ENCODE measurements around the gene LRRC61. TPM values are rescaled to one million over a fixed set of nuclear protein-coding genes. Genes with fewer than 3 reads are reported as not detected.

The LRRC61 gene
- total and polyA plus RNA-seq, 7 donors = 4.4 to 18.6 (median 10.8) TPM

DNA sequence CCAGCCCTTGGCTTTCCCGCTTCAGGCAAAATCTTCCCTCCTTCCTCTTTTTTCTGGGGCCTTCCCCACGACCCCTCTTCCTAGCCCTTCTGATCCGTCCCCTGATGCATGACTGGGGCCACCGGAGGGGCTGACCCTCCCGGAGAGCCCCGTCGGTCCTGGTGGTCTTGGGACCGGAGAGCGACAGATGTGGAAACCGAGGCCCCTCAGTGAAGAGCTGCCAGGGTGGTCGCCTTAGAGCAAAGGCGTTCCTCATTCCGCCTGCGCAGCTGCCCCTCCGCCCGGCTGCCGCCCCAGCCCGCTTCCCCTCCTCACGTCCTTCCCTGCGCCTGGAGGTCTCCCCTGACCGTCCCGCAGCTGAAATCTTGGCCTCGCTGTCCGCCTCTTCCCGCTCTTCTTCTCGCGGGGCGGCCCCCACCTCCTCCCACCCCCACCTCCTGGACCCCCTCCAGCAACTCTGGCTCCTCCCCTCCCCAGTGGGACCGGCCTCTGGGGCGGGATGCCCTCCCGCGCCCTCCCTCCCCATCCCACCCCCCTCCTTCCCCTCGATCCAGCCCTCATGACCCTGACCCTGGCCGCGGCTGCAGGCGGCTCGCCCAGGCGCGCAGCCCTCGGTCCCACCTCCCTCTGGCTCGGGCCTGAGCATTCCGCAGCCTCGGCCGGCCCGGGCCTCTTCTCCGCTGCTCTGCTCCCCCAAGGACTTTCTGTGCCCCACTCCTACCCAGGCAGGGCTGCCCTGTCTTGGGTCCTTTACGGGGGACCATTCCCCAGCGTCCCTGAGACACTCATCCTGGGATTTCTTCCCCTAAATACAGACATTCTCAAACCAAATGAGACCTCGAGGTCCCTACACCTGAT is 18.3 kb downstream of the LRRC61 start, which contains the start of gene RARRES2:
Gene RARRES2, minus strand, starts transcription at position 367 of the 858 bp plus-strand sequence. CDS start 1,020 bp downstream, outside the sequence.
- Histone ChIP-seq H3K27me3 (no peaks in the 10 kb centered on the region), H3K4me1 (peaks cover 0 to 55% (median 46%) of the 10 kb centered on the region in 4 donors), H3K9me3 (no peaks in the 10 kb centered on the region), H3K4me3 (peak within 1 kb of the TSS; percentile 70 to 76 (median 72)), H3K36me3 (peaks cover 0 to 12% (median 4%) of the 10 kb centered on the region in 4 donors), H3K27ac (peak within 1 kb of the TSS; percentile 85 to 93 (median 91))
- peak; percentile 93 for DNase-seq
- WGBS, 2 donors = 12 to 20% methylated on average over 49 of the region's 49 CpGs
- TF ChIP-seq POLR2A (IDR thresholded peaks at IDR 0.05) (no peak), EP300 (IDR thresholded peaks at IDR 0.05) (no peak), POLR2AphosphoS5 (IDR thresholded peaks at IDR 0.05) (peak; percentile 37 to 80 (median 72))
- TF ChIP-seq, protein P1, sequence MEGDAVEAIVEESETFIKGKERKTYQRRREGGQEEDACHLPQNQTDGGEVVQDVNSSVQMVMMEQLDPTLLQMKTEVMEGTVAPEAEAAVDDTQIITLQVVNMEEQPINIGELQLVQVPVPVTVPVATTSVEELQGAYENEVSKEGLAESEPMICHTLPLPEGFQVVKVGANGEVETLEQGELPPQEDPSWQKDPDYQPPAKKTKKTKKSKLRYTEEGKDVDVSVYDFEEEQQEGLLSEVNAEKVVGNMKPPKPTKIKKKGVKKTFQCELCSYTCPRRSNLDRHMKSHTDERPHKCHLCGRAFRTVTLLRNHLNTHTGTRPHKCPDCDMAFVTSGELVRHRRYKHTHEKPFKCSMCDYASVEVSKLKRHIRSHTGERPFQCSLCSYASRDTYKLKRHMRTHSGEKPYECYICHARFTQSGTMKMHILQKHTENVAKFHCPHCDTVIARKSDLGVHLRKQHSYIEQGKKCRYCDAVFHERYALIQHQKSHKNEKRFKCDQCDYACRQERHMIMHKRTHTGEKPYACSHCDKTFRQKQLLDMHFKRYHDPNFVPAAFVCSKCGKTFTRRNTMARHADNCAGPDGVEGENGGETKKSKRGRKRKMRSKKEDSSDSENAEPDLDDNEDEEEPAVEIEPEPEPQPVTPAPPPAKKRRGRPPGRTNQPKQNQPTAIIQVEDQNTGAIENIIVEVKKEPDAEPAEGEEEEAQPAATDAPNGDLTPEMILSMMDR (IDR thresholded peaks at IDR 0.05) = no peak
- intact Hi-C loops (cut with DNase I) = loop anchor here (2.0 kb wide), 3 partner anchors 19 to 37 kb away; partner anchors contain the start of genes ACTR3C, LRRC61, REPIN1 and ZNF775

DNA sequence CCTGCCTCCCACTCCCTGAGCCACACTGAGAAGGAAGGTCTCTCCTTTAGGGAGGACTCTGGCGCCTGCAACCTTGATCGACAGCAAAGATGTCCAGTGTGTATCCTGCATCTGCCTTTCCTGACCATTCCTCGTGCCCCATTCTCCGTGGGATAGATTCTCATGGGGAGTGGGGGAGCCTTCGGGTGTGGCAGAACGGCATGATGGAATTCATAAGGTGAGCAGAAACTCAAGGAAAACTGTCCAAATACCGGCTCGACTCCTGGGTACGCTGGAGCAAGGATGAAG is 18.9 kb downstream of the LRRC61 start:
- intact Hi-C loops (cut with DNase I) = no loop called here
- Histone ChIP-seq H3K27me3 (no peaks in the 10 kb centered on the region), H3K36me3 (peaks cover 0 to 10% (median 4%) of the 10 kb centered on the region in 4 donors), H3K4me3 (peak overlapping the region; percentile 70 to 76 (median 72)), H3K4me1 (peaks cover 0 to 49% (median 41%) of the 10 kb centered on the region in 4 donors), H3K27ac (peak overlapping the region; percentile 85 to 93 (median 91)), H3K9me3 (no peaks in the 10 kb centered on the region)
- 76 to 85% methylated on average over 9 of the region's 9 CpGs for WGBS, 2 donors
- TF ChIP-seq, protein P1 (IDR thresholded peaks at IDR 0.05) = no peak
- TF ChIP-seq POLR2A (IDR thresholded peaks at IDR 0.05) = no peak
- no peak for DNase-seq

DNA sequence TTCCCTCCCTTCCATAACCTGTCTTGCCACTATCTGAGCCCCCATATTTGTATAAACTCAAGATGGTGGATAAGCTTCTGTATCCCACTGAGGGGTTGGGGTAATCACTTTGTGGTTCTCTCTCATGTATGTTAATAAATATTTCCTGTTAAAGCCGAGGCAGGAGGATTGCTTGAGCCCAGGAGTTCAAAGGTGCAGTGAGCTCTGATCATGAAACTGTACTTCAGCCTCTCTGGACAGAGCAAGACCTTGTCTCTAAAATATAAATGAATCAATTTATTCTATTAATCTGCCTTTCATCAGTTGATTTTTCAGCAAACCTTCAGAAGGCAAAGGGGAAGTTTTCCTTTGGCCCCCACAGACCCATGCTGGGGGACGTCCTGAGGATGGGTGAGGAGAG is 20.1 kb downstream of the LRRC61 start:
- no peaks in the 10 kb centered on the region for H3K36me3 ChIP-seq
- TF ChIP-seq, protein P1 (IDR thresholded peaks at IDR 0.05) = no peak
- no peak for TF ChIP-seq EP300 (IDR thresholded peaks at IDR 0.05)
- peaks cover 0 to 39% (median 29%) of the 10 kb centered on the region in 4 donors for H3K4me1 ChIP-seq
- H3K4me3 ChIP-seq = no peak overlapping the region
- WGBS, 2 donors = 76 to 86% methylated on average over 2 of the region's 2 CpGs
- H3K27me3 ChIP-seq = no peaks in the 10 kb centered on the region
- H3K27ac ChIP-seq = no peak overlapping the region
- no peaks in the 10 kb centered on the region for H3K9me3 ChIP-seq
- intact Hi-C loops (cut with DNase I) = no loop called here
- DNase-seq = no peak

DNA sequence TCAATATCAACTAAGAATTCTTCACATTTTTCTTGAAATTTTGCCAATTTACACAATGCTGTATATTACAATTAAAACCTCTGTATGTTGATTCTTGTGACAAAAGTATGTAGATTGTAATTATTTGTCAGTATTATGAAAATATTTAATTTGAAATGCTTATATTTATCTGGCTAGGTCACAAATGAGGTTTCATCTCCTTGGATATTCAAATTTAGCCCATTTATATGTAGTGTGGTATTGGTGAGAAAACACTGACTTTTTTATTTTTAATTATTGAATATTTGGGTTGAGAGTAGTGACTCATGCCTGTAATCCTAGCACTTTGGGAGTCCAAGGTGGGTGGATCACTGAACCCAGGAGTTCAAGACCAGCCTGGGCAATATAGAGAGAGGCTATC is 21.1 kb downstream of the LRRC61 start:
- peaks cover 0 to 29% (median 18%) of the 10 kb centered on the region in 4 donors for H3K4me1 ChIP-seq
- no peaks in the 10 kb centered on the region for H3K27me3 ChIP-seq
- no peaks in the 10 kb centered on the region for H3K9me3 ChIP-seq
- no peak overlapping the region for H3K27ac ChIP-seq
- H3K4me3 ChIP-seq = no peak overlapping the region
- DNase-seq = no peak
- no peaks in the 10 kb centered on the region for H3K36me3 ChIP-seq
- TF ChIP-seq, protein P1 (IDR thresholded peaks at IDR 0.05) = no peak
- no peak for TF ChIP-seq POLR2A (IDR thresholded peaks at IDR 0.05)
- intact Hi-C loops (cut with DNase I) = no loop called here

All from sigmoid colon (tissue), 7 donors.